DLD1 (cell line): ENCODE results near the gene GSC2.

ENCODE experiments used
- in situ Hi-C: cut with HindIII; loops from 2 replicates; pipeline ENCODE4 v1.10.0; 2017; ENCODE audit warnings: low sequenced_read_pairs

GSC2 gene

GRCh38 chr22:19149991-19150390 is at the start of gene GSC2:
TSS of gene GSC2 (minus strand) at chr22:19150292. CDS start at chr22:19150283, 9 bp downstream.
- in situ Hi-C loops = no loop called here

- in situ Hi-C loops = no loop called here
Observed at GRCh38 chr22:19199479-19199878, 49.4 kb upstream of the GSC2 start.

GRCh38 chr22:19197997-19198865 is 48.1 kb upstream of the GSC2 start:
- in situ Hi-C loops = no loop called here

GRCh38 chr22:19196841-19197612 is 46.9 kb upstream of the GSC2 start:
- in situ Hi-C loops = no loop called here

- in situ Hi-C loops = no loop called here
Observed at GRCh38 chr22:19195796-19196731, 46.0 kb upstream of the GSC2 start.

GRCh38 chr22:19194766-19195536 is 44.9 kb upstream of the GSC2 start:
- in situ Hi-C loops = no loop called here

GRCh38 chr22:19193879-19194278 is 43.8 kb upstream of the GSC2 start:
- in situ Hi-C loops = no loop called here

GRCh38 chr22:19187716-19188563 is 37.8 kb upstream of the GSC2 start:
- in situ Hi-C loops = no loop called here

GRCh38 chr22:19184276-19184997 is 34.3 kb upstream of the GSC2 start:
- in situ Hi-C loops = no loop called here

- in situ Hi-C loops = no loop called here
Observed at GRCh38 chr22:19183216-19183615, 33.1 kb upstream of the GSC2 start.

GRCh38 chr22:19182472-19183157 is 32.5 kb upstream of the GSC2 start:
- in situ Hi-C loops = no loop called here

- in situ Hi-C loops = no loop called here
Observed at GRCh38 chr22:19181786-19182471, 31.8 kb upstream of the GSC2 start.

GRCh38 chr22:19180740-19181410 is 30.8 kb upstream of the GSC2 start:
- in situ Hi-C loops = no loop called here

GRCh38 chr22:19180234-19180633 is 30.1 kb upstream of the GSC2 start:
- in situ Hi-C loops = no loop called here

- in situ Hi-C loops = no loop called here
Observed at GRCh38 chr22:19179497-19180048, 29.5 kb upstream of the GSC2 start.

GRCh38 chr22:19178657-19179496 is 28.8 kb upstream of the GSC2 start, which contains the start of gene SLC25A1:
TSS of gene SLC25A1 (minus strand) at chr22:19178736. CDS start at chr22:19178673, 63 bp downstream.
- in situ Hi-C loops = no loop called here
